Activated T-cell treated with anti-CD3 and anti-CD28 coated beads, Interleukin-2, amount 50 U/mL, for 1 hour (primary cell): Measurements from ENCODE around the gene ANKFY1.
"Not testable (repeated sequence)": the region's sequence is repeated elsewhere in the genome, so short reads cannot be mapped to it uniquely, and the experiment has no call there.

ENCODE experiments used
- DNase-seq: peaks from one replicate; pipeline ENCODE4 v3.0.0-alpha.2; 2020

The ANKFY1 gene

GRCh38 chr17:4255271-4255670 is 8.5 kb downstream of the ANKFY1 start:
- not testable (repeated sequence) for DNase-seq

GRCh38 chr17:4250887-4251286 is 12.9 kb downstream of the ANKFY1 start:
- DNase-seq, result no peak

GRCh38 chr17:4249452-4250029 is 14.2 kb downstream of the ANKFY1 start:
- no peak for DNase-seq

- DNase-seq, result no peak
These were observed 15.1 kb downstream of the ANKFY1 start for GRCh38 chr17:4248504-4249277.

- DNase-seq, result no peak
These were observed 15.8 kb downstream of the ANKFY1 start for GRCh38 chr17:4247971-4248388.

- no peak for DNase-seq
These were observed 16.3 kb downstream of the ANKFY1 start for GRCh38 chr17:4247361-4247970.

- DNase-seq, result no peak
These were observed 17.1 kb downstream of the ANKFY1 start for GRCh38 chr17:4246674-4247073.

GRCh38 chr17:4241535-4241934 is 22.2 kb downstream of the ANKFY1 start:
- DNase-seq, result no peak

GRCh38 chr17:4236456-4236855 is 27.3 kb downstream of the ANKFY1 start:
- no peak for DNase-seq

- no peak for DNase-seq
These were observed 28.2 kb downstream of the ANKFY1 start for GRCh38 chr17:4235372-4236279.

- DNase-seq, result no peak
These were observed 29.4 kb downstream of the ANKFY1 start for GRCh38 chr17:4234401-4234800.

GRCh38 chr17:4233668-4234258 is 30.0 kb downstream of the ANKFY1 start:
- no peak for DNase-seq

- no peak for DNase-seq
These were observed 31.5 kb downstream of the ANKFY1 start for GRCh38 chr17:4232168-4232813.

GRCh38 chr17:4229627-4230541 is 33.9 kb downstream of the ANKFY1 start:
- DNase-seq, result no peak

GRCh38 chr17:4221899-4222659 is 41.7 kb downstream of the ANKFY1 start:
- DNase-seq, result no peak

- no peak for DNase-seq
These were observed 42.6 kb downstream of the ANKFY1 start for GRCh38 chr17:4221163-4221562.

- DNase-seq, result no peak
These were observed 43.1 kb downstream of the ANKFY1 start for GRCh38 chr17:4220655-4221054.

GRCh38 chr17:4219241-4219640 is 44.5 kb downstream of the ANKFY1 start:
- DNase-seq, result no peak

GRCh38 chr17:4215882-4216570 is 47.8 kb downstream of the ANKFY1 start:
- DNase-seq, result no peak

GRCh38 chr17:4214157-4214556 is 49.6 kb downstream of the ANKFY1 start:
- DNase-seq, result no peak
